MCF 10A (cell line): Measurements from ENCODE around the gene ZNF446. TPM values are rescaled to one million over a fixed set of nuclear protein-coding genes. Genes with fewer than 3 reads are reported as not detected.

Experiments
- BruUV-seq: library from RNA; stranded (reverse); fragments of 400-500 nt; replicated peaks from 2 replicates; lab custom pipeline; 2021; lab: Mats Ljungman, UMichigan
- CTCF ChIA-PET: fragments of 300-600 bp; sonication (Branson Sonifier 250); formaldehyde crosslinking; extraction: SDS; loops from one replicate; lab custom pipeline; 2021; ENCODE audit warnings: antibody characterized with exemption, inconsistent platforms; lab: Yijun Ruan, JAX
- POLR2A ChIA-PET: fragments of 300-600, 350-650 bp; sonication (Branson Sonifier 250); formaldehyde crosslinking; extraction: SDS; loops from one replicate; lab custom pipeline; 2020; ENCODE audit warnings: antibody characterized with exemption, inconsistent platforms; lab: Yijun Ruan, JAX
- DNase-seq: peaks from one replicate; pipeline ENCODE4 v3.0.0-alpha.2; 2018; ENCODE audit not compliant: unreplicated experiment
- H3K27ac Mint-ChIP-seq: one replicate; pipeline ENCODE4 v1.8.0; 2022; ENCODE audit warnings: mild to moderate bottlenecking, low read depth, mixed read lengths; ENCODE audit not compliant: unreplicated experiment
- H3K27me3 Mint-ChIP-seq: one replicate; pipeline ENCODE4 v1.8.0; 2022; ENCODE audit warnings: mixed read lengths; ENCODE audit not compliant: insufficient read depth, unreplicated experiment
- H3K36me3 Mint-ChIP-seq: one replicate; pipeline ENCODE4 v1.8.0; 2022; ENCODE audit warnings: mild to moderate bottlenecking, moderate library complexity, mixed read lengths; ENCODE audit not compliant: insufficient read depth, unreplicated experiment
- H3K4me1 Mint-ChIP-seq: one replicate; pipeline ENCODE4 v1.8.0; 2022; ENCODE audit warnings: mixed read lengths; ENCODE audit not compliant: insufficient read depth, unreplicated experiment
- H3K4me3 Mint-ChIP-seq: one replicate; pipeline ENCODE4 v1.8.0; 2022; ENCODE audit warnings: mild to moderate bottlenecking, moderate library complexity, mixed read lengths; ENCODE audit not compliant: unreplicated experiment
- H3K9me3 Mint-ChIP-seq: one replicate; pipeline ENCODE4 v1.8.0; 2022; ENCODE audit warnings: mixed read lengths; ENCODE audit not compliant: unreplicated experiment
- CTCF ChIP-seq: fragments of 200-600 bp; IDR thresholded peaks from one replicate; pipeline ENCODE4 v1.8.0; 2022; ENCODE audit warnings: antibody characterized with exemption, mild to moderate bottlenecking; ENCODE audit not compliant: unreplicated experiment
- intact Hi-C: fragments of 100-400 bp; cut with micrococcal nuclease; formaldehyde crosslinking; loops from 2 replicates; pipeline ENCODE4 v1.14.1; 2022
- total RNA-seq: library from RNA; stranded (reverse); gene quantifications from 2 replicates; pipeline ENCODE4 v1.2.3, GENCODE V29; 2022

ZNF446 gene
- total RNA-seq, 1 experiment from 2014 or later = 8.3 TPM

GRCh38 chr19:58456111-58456510 lies 20.0 kb upstream of the ZNF446 start:
- ChIA-PET POLR2A (no interaction called here), CTCF (no interaction called here)
- Mint-ChIP-seq H3K27ac (no peak overlapping the region), H3K4me3 (no peak overlapping the region), H3K36me3 (peaks cover 28% of the 10 kb centered on the region), H3K4me1 (peaks cover 19% of the 10 kb centered on the region), H3K27me3 (no peaks in the 10 kb centered on the region), H3K9me3 (no peaks in the 10 kb centered on the region)
- no peak for DNase-seq
- TF ChIP-seq CTCF = no peak
- BruUV-seq = no TSS peak
- intact Hi-C loops = no loop called here

- no peak overlapping the region for H3K27ac Mint-ChIP-seq
- intact Hi-C loops = no loop called here
- BruUV-seq = no TSS peak
- H3K36me3 Mint-ChIP-seq = peaks cover 29% of the 10 kb centered on the region
- peaks cover 6% of the 10 kb centered on the region for H3K4me1 Mint-ChIP-seq
- no peaks in the 10 kb centered on the region for H3K9me3 Mint-ChIP-seq
- H3K27me3 Mint-ChIP-seq = no peaks in the 10 kb centered on the region
- no peak overlapping the region for H3K4me3 Mint-ChIP-seq
- ChIA-PET POLR2A (interaction anchor here (0.7 to 1.8 kb wide), 5 partner anchors 9 to 97 kb away, joined by 3 to 11 read pairs (median 5); partner anchors contain the start of genes RPS5 and ZNF324B), CTCF (interaction anchor here (0.6 to 1.7 kb wide), 7 partner anchors 9 to 116 kb away, joined by 3 to 5 read pairs (median 3); no protein-coding TSS in a partner anchor)
- no peak for TF ChIP-seq CTCF
- peak; percentile 47 for DNase-seq
Measured at GRCh38 chr19:58460039-58460438, 16.1 kb upstream of the ZNF446 start.

- Mint-ChIP-seq H3K27me3 (no peaks in the 10 kb centered on the region), H3K4me3 (peak overlapping the region; percentile 82), H3K9me3 (no peaks in the 10 kb centered on the region), H3K36me3 (peaks cover 22% of the 10 kb centered on the region), H3K4me1 (peaks cover 13% of the 10 kb centered on the region), H3K27ac (peak overlapping the region; percentile 78)
- no peak for DNase-seq
- intact Hi-C loops = loop anchor here (1.0 to 5.0 kb wide), 2 partner anchors 58 to 139 kb away; partner anchors contain the start of genes ZNF584 and ZSCAN22
- BruUV-seq = no TSS peak
- TF ChIP-seq CTCF = no peak
- POLR2A ChIA-PET = interaction anchor here (0.7 to 1.5 kb wide), 5 partner anchors 33 to 548 kb away, joined by 3 to 7 read pairs (median 3); partner anchors contain the start of genes TRIM28, ZBTB45 and ZNF584
- CTCF ChIA-PET = interaction anchor here (1.1 kb wide), 1 partner anchor 15 kb away, joined by 4 read pairs; the partner anchor contains the start of gene ZNF324B
Measured at GRCh38 chr19:58466089-58466759, 9.9 kb upstream of the ZNF446 start.
